K562 (cell line): ENCODE results near the gene FOXO3. TPM values are rescaled to one million over a fixed set of nuclear protein-coding genes. Genes with fewer than 3 reads are reported as not detected.

ENCODE experiments used
- ATAC-seq: fragments of 200-7000 bp; cut with Tn5 transposase; 3 replicates; pipeline ENCODE4 v1.9.1; 2020; ENCODE audit warnings: moderate library complexity
- BruUV-seq: library from RNA; stranded (reverse); fragments of 400-500 nt; replicated peaks from 2 replicates; lab custom pipeline; 2021; lab: Mats Ljungman, UMichigan
- CTCF ChIA-PET: fragments of 300-600 bp; formaldehyde crosslinking; extraction: SDS; loops from one replicate; lab custom pipeline; 2021; ENCODE audit warnings: low intra/inter-chr PET ratio; lab: Yijun Ruan, JAX
- POLR2A ChIA-PET: fragments of 300-600, 350-650 bp; sonication (Branson Sonifier 250); formaldehyde crosslinking; extraction: SDS; loops from one replicate; lab custom pipeline; 2021; ENCODE audit warnings: antibody characterized with exemption, inconsistent platforms; lab: Yijun Ruan, JAX
- DNase-seq, 4 experiments: peaks; one replicate each; pipeline versions ENCODE4 v3.0.0 to v3.0.0-alpha.2; 2011 to 2018; ENCODE audit warnings: low spot score in 3 of 4, mixed read lengths in 3 of 4; ENCODE audit errors: extremely low read depth in 1 of 4
- FAIRE-seq: peaks from 2 replicates; lab custom pipeline; 2011; peaks lifted over from hg19 to GRCh38; lab: Jason Lieb, UNC
- H2AFZ ChIP-seq: 2 replicates; pipeline ENCODE4 v1.6.0; 2011; ENCODE audit warnings: low read depth, low read length, control low read depth, inconsistent platforms
- H3K27ac ChIP-seq: fragments of 200-600 bp; 3 replicates; pipeline ENCODE4 v1.8.0; 2011; ENCODE audit warnings: low read depth, mild to moderate bottlenecking, control low read depth, inconsistent platforms, low read length, moderate library complexity, mixed read lengths; ENCODE audit errors: extremely low read depth
- H3K27me3 ChIP-seq, 2 experiments: fragments of 300-600 bp in 1 of 2; 2 replicates in 1 of 2; 3 replicates in 1 of 2; pipeline versions ENCODE4 v1.6.0 to v1.8.0; 2011; ENCODE audit warnings: inconsistent platforms in 2 of 2, low read length in 2 of 2, mild to moderate bottlenecking in 1 of 2, mixed read lengths in 1 of 2, moderate library complexity in 1 of 2; ENCODE audit not compliant: control insufficient read depth in 2 of 2, insufficient read depth in 2 of 2
- H3K36me3 ChIP-seq: fragments of 300-600 bp; 3 replicates; pipeline ENCODE4 v1.8.0; 2011; ENCODE audit warnings: mild to moderate bottlenecking, low read length, inconsistent platforms; ENCODE audit not compliant: control insufficient read depth, insufficient read depth
- H3K4me1 ChIP-seq, 2 experiments: fragments of 200-600 bp in 1 of 2; replicated peaks in 1 of 2; 2 replicates in 1 of 2; 3 replicates in 1 of 2; pipeline versions ENCODE4 v1.5.1 to v1.8.0; 2011; ENCODE audit warnings: inconsistent platforms in 2 of 2, low read length in 2 of 2, mild to moderate bottlenecking in 1 of 2, mixed read lengths in 1 of 2, moderate library complexity in 1 of 2; ENCODE audit not compliant: control insufficient read depth in 2 of 2, insufficient read depth in 2 of 2
- H3K4me2 ChIP-seq: 2 replicates; pipeline ENCODE4 v1.6.1; 2011; ENCODE audit warnings: low read length, control low read depth, inconsistent platforms, mixed read lengths; ENCODE audit not compliant: insufficient read depth
- H3K4me3 ChIP-seq: fragments of 200-600 bp; sonication (generic), shearing (Covaris generic); 2 replicates; pipeline ENCODE4 v1.5.1; 2016; ENCODE audit warnings: control low read depth, inconsistent platforms
- H3K79me2 ChIP-seq: fragments of 200-600 bp; 3 replicates; pipeline ENCODE4 v1.8.0; 2011; ENCODE audit warnings: low read length, inconsistent platforms; ENCODE audit not compliant: control insufficient read depth, insufficient read depth
- H3K9ac ChIP-seq, 2 experiments: 2 replicates each; pipeline versions ENCODE4 v1.6.0 to v1.6.1; 2011; ENCODE audit warnings: low read depth in 2 of 2, low read length in 2 of 2, control low read depth in 1 of 2, inconsistent platforms in 1 of 2, mild to moderate bottlenecking in 1 of 2, mixed read lengths in 1 of 2; ENCODE audit not compliant: insufficient read depth in 1 of 2
- H3K9me1 ChIP-seq: one replicate; pipeline ENCODE4 v1.6.0; 2011; ENCODE audit warnings: inconsistent platforms, mild to moderate bottlenecking, low read length, moderate library complexity; ENCODE audit not compliant: control insufficient read depth, insufficient read depth
- H3K9me3 ChIP-seq: replicated peaks from 2 replicates; pipeline ENCODE4 v1.5.1; 2011; ENCODE audit warnings: low read depth, low read length, inconsistent platforms; ENCODE audit not compliant: control insufficient read depth, insufficient read depth
- H4K20me1 ChIP-seq: replicated peaks from 2 replicates; pipeline ENCODE4 v1.6.1; 2011; ENCODE audit warnings: low read length, inconsistent platforms, mixed read lengths; ENCODE audit not compliant: control insufficient read depth, insufficient read depth
- GABPA ChIP-seq: fragments of 200-800 bp; sonication (Bioruptor generic); conservative IDR thresholded peaks from 2 replicates; pipeline ENCODE4 v1.6.1; 2016; ENCODE audit warnings: low read depth, missing genetic modification characterization, missing compliant biosample characterization
- MEIS2 ChIP-seq: fragments of 450-650 bp; IDR thresholded peaks from 2 replicates; pipeline ENCODE4 v1.6.1; 2014; ENCODE audit warnings: mild to moderate bottlenecking; ENCODE audit not compliant: partially characterized antibody
- RBM14 ChIP-seq: fragments of 200-400 bp; formaldehyde crosslinking; IDR thresholded peaks from 2 replicates; pipeline ENCODE4 v1.6.1; 2018; ENCODE audit warnings: low read depth, mild to moderate bottlenecking, low read length, moderate library complexity, borderline replicate concordance; ENCODE audit not compliant: insufficient read depth
- SIN3A ChIP-seq, 2 experiments: fragments of 150-350 bp in 1 of 2; IDR thresholded peaks; 2 replicates each; pipeline ENCODE4 v1.6.1; 2011 to 2016; ENCODE audit warnings: borderline replicate concordance in 2 of 2, low read depth in 2 of 2, low read length in 2 of 2, mild to moderate bottlenecking in 2 of 2, moderate library complexity in 2 of 2; ENCODE audit not compliant: control insufficient read depth in 1 of 2
- SUPT5H ChIP-seq: fragments of 450-650 bp; IDR thresholded peaks from 2 replicates; pipeline ENCODE4 v1.6.1; 2016
- WGBS: fragments of 100-300 bp; shearing (Covaris generic); methylation state at CpG from one replicate; pipeline ENCODE4 v1.1.6; 2016; ENCODE audit warnings: low coverage, mixed read lengths; ENCODE audit not compliant: insufficient coverage; ENCODE audit errors: missing lambda C conversion rate; 5-methylcytosine and 5-hydroxymethylcytosine counted together
- in situ Hi-C: fragments of 300-500 bp; cut with MboI; formaldehyde crosslinking; loops from 4 replicates; pipeline ENCODE4 v1.15.0; 2018; ENCODE audit warnings: inconsistent platforms, mixed read lengths
- intact Hi-C: fragments of 100-400 bp; cut with micrococcal nuclease; formaldehyde crosslinking; loops from 2 replicates; pipeline ENCODE4 v1.14.2; 2022
- polyA plus RNA-seq, 8 experiments: library from polyadenylated mRNA; depleted of rRNA in 4 of 8; stranded (reverse) in 5 of 8; unstranded in 3 of 8; fragments of >200 nt; fragmentation: Nextera tagmentation in 2 of 8; fragmentation: Illumina TruSeq in 1 of 8; extraction: Ambion mirVana in 2 of 8; extraction: Trizol in 1 of 8; gene quantifications; 2 replicates each; pipeline versions ENCODE4 v1.2.1 to v1.2.3, GENCODE V29; 2011 to 2014; ENCODE audit warnings: inconsistent platforms in 1 of 8, missing spikeins in 1 of 8
- total RNA-seq, 7 experiments: library from RNA; depleted of rRNA in 6 of 7; stranded (reverse); fragments of >200 nt in 6 of 7; fragmentation: Illumina TruSeq in 2 of 7; extraction: Trizol in 2 of 7; gene quantifications; 2 replicates each; pipeline versions ENCODE4 v1.2.1 to v1.2.3, GENCODE V29; 2011 to 2021; ENCODE audit warnings: low replicate concordance in 1 of 7
- TF ChIP-seq, protein P1 (sequence below), 2 experiments: fragments of 450-650 bp in 1 of 2; sonication (generic) in 1 of 2; formaldehyde crosslinking in 1 of 2; IDR thresholded peaks; 2 replicates each; pipeline versions ENCODE4 v1.7.1 to v1.9.0; 2016 to 2022; ENCODE audit warnings: inconsistent platforms in 1 of 2, mild to moderate bottlenecking in 1 of 2, missing genetic modification reagents in 1 of 2

Gene FOXO3
- total and polyA plus RNA-seq, 9 of the 15 experiments (the other 6 are each of a cell fraction or from before 2014, with no cell fraction given) = 3.0 to 14.6 (median 6.0) TPM

DNA sequence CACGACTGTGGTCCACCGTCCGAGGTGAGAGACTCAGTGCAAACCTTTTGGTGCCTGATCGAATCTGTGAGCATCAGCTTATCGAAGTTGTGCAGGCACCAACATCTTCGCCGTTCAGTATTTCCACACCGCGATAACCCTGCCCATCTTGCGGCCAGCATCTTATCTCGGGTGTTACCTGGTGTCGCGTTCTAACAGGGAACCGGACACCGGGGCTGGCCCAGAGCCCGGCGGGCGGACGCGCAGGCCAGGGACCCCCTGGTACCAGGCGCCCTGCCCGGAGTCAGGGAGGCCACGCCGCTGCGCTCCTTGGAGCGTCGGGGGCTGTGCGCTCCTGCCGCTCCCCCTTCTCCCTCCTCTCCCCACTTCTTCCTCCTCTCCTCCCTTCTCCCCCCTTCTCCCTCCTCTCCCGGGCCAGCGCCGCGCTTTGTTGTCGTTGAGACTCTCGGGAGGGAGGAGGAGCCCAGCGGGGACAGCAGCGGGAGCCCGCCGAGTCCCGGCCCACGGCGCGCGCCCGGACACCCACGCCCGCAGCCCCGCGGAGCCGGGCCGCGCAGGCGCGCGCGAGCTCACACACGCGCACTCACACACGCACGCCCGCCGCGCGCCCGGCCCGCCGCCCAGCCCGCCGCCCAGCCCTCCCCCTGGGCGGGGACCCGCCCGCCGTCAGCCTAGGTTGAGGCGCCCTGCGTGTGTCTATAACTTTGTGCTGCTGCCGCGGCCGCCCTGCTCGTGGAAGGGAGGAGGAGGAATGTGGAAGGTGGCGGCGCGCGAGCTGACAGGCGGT is 1.4 kb upstream of the FOXO3 start (continued):
- TF ChIP-seq GABPA (tag) (peak; percentile 37; the same call in 1 of the 2 replicates), SUPT5H (no peak)

DNA sequence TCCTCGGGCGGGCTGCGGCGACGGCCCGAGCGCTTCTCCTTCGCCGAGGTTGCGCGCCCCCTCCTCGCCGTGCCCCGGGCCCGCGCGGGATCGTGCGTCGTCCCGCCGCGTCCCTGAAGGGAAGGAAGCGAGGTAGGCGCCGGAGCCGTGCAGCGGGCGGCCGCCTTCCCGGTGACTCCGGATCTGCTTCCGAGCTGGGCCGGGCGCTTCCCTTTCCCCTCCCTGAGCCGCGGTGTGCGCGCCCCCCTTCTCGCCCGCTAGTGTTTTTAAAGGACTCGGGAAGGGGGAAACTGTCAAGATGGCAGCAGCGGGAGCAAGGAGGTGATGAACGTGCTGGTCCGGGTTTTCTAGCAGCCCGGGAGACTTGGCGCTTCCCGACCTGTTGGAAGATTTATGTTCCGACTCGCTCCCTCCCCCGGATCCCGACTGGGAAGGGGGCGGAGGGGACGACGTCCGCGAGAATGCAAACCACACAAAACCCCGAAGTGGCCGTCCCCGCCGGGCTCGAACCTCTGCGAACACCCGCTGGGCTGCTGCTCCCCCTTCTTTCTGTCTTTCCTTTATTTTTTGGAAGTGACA is 744 bp upstream of the FOXO3 start:
- intact Hi-C loops (loop anchor here (5.0 kb wide), 4 partner anchors 72 to 512 kb away; no protein-coding TSS in a partner anchor), in situ Hi-C loops (no loop called here)
- TSS peak; percentile 79 for BruUV-seq
- 0% methylated on average over 31 of the region's 64 CpGs for WGBS
- ChIA-PET CTCF (no interaction called here), POLR2A (interaction anchor here (0.7 to 3.4 kb wide), 5 partner anchors 9 to 288 kb away, joined by 3 to 12 read pairs (median 4); partner anchors contain the start of gene ARMC2)
- Histone ChIP-seq H4K20me1 (peaks cover 9% of the 10 kb centered on the region), H3K9ac (peak overlapping the region; percentile 88 to 93), H3K36me3 (no peaks in the 10 kb centered on the region), H3K9me1 (no peaks in the 10 kb centered on the region), H3K4me1 (peaks cover 31 to 44% of the 10 kb centered on the region in 2 experiments), H3K27me3 (no peaks in the 10 kb centered on the region), H3K4me2 (peak overlapping the region; percentile 89), H2AFZ (peak overlapping the region; percentile 84), H3K79me2 (peaks cover 31% of the 10 kb centered on the region), H3K27ac (peak overlapping the region; percentile 99), H3K9me3 (no peaks in the 10 kb centered on the region), H3K4me3 (peak overlapping the region; percentile 82)
- DNase-seq (peak; percentile 38 to 73 (median 45)), FAIRE-seq (peak; percentile 40), ATAC-seq (peak; percentile 1)
- peak; percentile 74; the same call in 1 of the 2 replicates for TF ChIP-seq RBM14
- peak; percentile 95 for TF ChIP-seq MEIS2
- peak; percentile 39 to 56; a peak in 2 of 4 replicates for TF ChIP-seq SIN3A (IDR thresholded peaks at IDR 0.05; ENCODE audit: borderline replicate concordance in 2 of 2, control insufficient read depth in 1 of 2, low read depth in 2 of 2, low read length in 2 of 2)
- TF ChIP-seq, protein P1, sequence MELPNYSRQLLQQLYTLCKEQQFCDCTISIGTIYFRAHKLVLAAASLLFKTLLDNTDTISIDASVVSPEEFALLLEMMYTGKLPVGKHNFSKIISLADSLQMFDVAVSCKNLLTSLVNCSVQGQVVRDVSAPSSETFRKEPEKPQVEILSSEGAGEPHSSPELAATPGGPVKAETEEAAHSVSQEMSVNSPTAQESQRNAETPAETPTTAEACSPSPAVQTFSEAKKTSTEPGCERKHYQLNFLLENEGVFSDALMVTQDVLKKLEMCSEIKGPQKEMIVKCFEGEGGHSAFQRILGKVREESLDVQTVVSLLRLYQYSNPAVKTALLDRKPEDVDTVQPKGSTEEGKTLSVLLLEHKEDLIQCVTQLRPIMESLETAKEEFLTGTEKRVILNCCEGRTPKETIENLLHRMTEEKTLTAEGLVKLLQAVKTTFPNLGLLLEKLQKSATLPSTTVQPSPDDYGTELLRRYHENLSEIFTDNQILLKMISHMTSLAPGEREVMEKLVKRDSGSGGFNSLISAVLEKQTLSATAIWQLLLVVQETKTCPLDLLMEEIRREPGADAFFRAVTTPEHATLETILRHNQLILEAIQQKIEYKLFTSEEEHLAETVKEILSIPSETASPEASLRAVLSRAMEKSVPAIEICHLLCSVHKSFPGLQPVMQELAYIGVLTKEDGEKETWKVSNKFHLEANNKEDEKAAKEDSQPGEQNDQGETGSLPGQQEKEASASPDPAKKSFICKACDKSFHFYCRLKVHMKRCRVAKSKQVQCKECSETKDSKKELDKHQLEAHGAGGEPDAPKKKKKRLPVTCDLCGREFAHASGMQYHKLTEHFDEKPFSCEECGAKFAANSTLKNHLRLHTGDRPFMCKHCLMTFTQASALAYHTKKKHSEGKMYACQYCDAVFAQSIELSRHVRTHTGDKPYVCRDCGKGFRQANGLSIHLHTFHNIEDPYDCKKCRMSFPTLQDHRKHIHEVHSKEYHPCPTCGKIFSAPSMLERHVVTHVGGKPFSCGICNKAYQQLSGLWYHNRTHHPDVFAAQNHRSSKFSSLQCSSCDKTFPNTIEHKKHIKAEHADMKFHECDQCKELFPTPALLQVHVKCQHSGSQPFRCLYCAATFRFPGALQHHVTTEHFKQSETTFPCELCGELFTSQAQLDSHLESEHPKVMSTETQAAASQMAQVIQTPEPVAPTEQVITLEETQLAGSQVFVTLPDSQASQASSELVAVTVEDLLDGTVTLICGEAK (IDR thresholded peaks at IDR 0.05) = peak; percentile 44
- TF ChIP-seq, protein P1 (CRISPR knock-in tag; IDR thresholded peaks at IDR 0.05) = no peak
